Measurements from ENCODE around the gene CACNA1B. TPM values are rescaled to one million over a fixed set of nuclear protein-coding genes. Genes with fewer than 3 reads are reported as not detected.

The CACNA1B gene
- polyA plus RNA-seq, 1 of the 3 experiments (the other 2 are of a cell fraction) = 0.03 TPM

GRCh38 chr9:137984520-137985257, 107.1 kb downstream of the CACNA1B start:
- no peaks in the 10 kb centered on the region for H4K20me1 ChIP-seq (ENCODE audit: insufficient read depth)
- no peaks in the 10 kb centered on the region for H3F3A ChIP-seq (replicated peaks; ENCODE audit: insufficient read depth)
- DNase-seq = no peak
- no peak overlapping the region for H3K9ac ChIP-seq
- no peak overlapping the region for H2AFZ ChIP-seq (ENCODE audit: low read depth)
- no peaks in the 10 kb centered on the region for H3K36me3 ChIP-seq (replicated peaks in 1 of 2; ENCODE audit: control insufficient read depth in 1 of 2, insufficient read depth in 2 of 2, low read length in 1 of 2)
- H3K27ac ChIP-seq (ENCODE audit: low read depth in 2 of 2, low read length in 1 of 2) = no peak overlapping the region
- no peaks in the 10 kb centered on the region for H3K27me3 ChIP-seq (ENCODE audit: insufficient read depth)
- H3K4me1 ChIP-seq (ENCODE audit: control insufficient read depth in 1 of 2, insufficient read depth in 2 of 2, low read depth in 1 of 2, low read length in 1 of 2) = no peaks in the 10 kb centered on the region
- H3K4me2 ChIP-seq = no peak overlapping the region
- ChIA-PET POLR2A (no interaction called here), CTCF (no interaction called here)
- H3K9me3 ChIP-seq = no peaks in the 10 kb centered on the region
- H3K9me2 ChIP-seq = no peaks in the 10 kb centered on the region
- no peak overlapping the region for H3K4me3 ChIP-seq (ENCODE audit: low read depth in 2 of 2, low read length in 1 of 2)
- H3K79me2 ChIP-seq (ENCODE audit: insufficient read depth) = no peaks in the 10 kb centered on the region
- TF ChIP-seq CTCF (IDR thresholded peaks at IDR 0.05) = no peak
- no peak for TF ChIP-seq YY1 (IDR thresholded peaks at IDR 0.05; ENCODE audit: low read depth)
- TF ChIP-seq EP300 (IDR thresholded peaks at IDR 0.05; ENCODE audit: borderline replicate concordance in 1 of 2, low read depth in 1 of 2, low read length in 1 of 2) = no peak
- TF ChIP-seq NFIC (IDR thresholded peaks at IDR 0.05; ENCODE audit: borderline replicate concordance) = no peak
- no peak for TF ChIP-seq MAX (IDR thresholded peaks at IDR 0.05; ENCODE audit: low read depth)
- TF ChIP-seq MEF2A (IDR thresholded peaks at IDR 0.05; ENCODE audit: borderline replicate concordance, low read depth) = no peak
- no peak for TF ChIP-seq GATA2 (CRISPR knock-in tag; IDR thresholded peaks at IDR 0.05)
- TF ChIP-seq GABPA (IDR thresholded peaks at IDR 0.05; ENCODE audit: low read depth) = no peak
- TF ChIP-seq MXI1 (IDR thresholded peaks at IDR 0.05; ENCODE audit: low read depth, low read length) = no peak
- TF ChIP-seq TEAD4 (IDR thresholded peaks at IDR 0.05; ENCODE audit: borderline replicate concordance, insufficient read depth) = no peak
- 60% methylated on average over 7 of the region's 7 CpGs for WGBS (ENCODE audit: low lambda C conversion rate)

GRCh38 chr9:137985637-137986071, 108.1 kb downstream of the CACNA1B start:
- no peak for DNase-seq
- H3K4me3 ChIP-seq (ENCODE audit: low read depth in 2 of 2, low read length in 1 of 2) = no peak overlapping the region
- no peak overlapping the region for H3K9ac ChIP-seq
- H3K79me2 ChIP-seq (ENCODE audit: insufficient read depth) = no peaks in the 10 kb centered on the region
- H3K9me3 ChIP-seq = no peaks in the 10 kb centered on the region
- no peak overlapping the region for H2AFZ ChIP-seq (ENCODE audit: low read depth)
- H3K27me3 ChIP-seq (ENCODE audit: insufficient read depth) = no peaks in the 10 kb centered on the region
- H3K4me2 ChIP-seq = no peak overlapping the region
- H4K20me1 ChIP-seq (ENCODE audit: insufficient read depth) = no peaks in the 10 kb centered on the region
- H3F3A ChIP-seq (replicated peaks; ENCODE audit: insufficient read depth) = no peaks in the 10 kb centered on the region
- ChIA-PET CTCF (interaction anchor here (0.9 kb wide), 1 partner anchor 18 kb away, joined by 3 read pairs; no protein-coding TSS in a partner anchor), POLR2A (no interaction called here)
- WGBS (ENCODE audit: low lambda C conversion rate) = 49% methylated on average over 11 of the region's 13 CpGs
- H3K4me1 ChIP-seq (ENCODE audit: control insufficient read depth in 1 of 2, insufficient read depth in 2 of 2, low read depth in 1 of 2, low read length in 1 of 2) = no peaks in the 10 kb centered on the region
- no peaks in the 10 kb centered on the region for H3K36me3 ChIP-seq (replicated peaks in 1 of 2; ENCODE audit: control insufficient read depth in 1 of 2, insufficient read depth in 2 of 2, low read length in 1 of 2)
- H3K9me2 ChIP-seq = no peaks in the 10 kb centered on the region
- H3K27ac ChIP-seq (ENCODE audit: low read depth in 2 of 2, low read length in 1 of 2) = no peak overlapping the region
- no peak for TF ChIP-seq JUND (IDR thresholded peaks at IDR 0.05)
- no peak for TF ChIP-seq NRF1 (IDR thresholded peaks at IDR 0.05; ENCODE audit: low read depth, low read length)
- TF ChIP-seq IRF3 (IDR thresholded peaks at IDR 0.05; ENCODE audit: low read depth, low read length) = no peak
- no peak for TF ChIP-seq CTCF (IDR thresholded peaks at IDR 0.05)
- TF ChIP-seq TEAD4 (IDR thresholded peaks at IDR 0.05; ENCODE audit: borderline replicate concordance, insufficient read depth) = no peak
- no peak for TF ChIP-seq EZH2phosphoT487 (IDR thresholded peaks at IDR 0.05; ENCODE audit: borderline replicate concordance, low read depth)
- TF ChIP-seq CHD2 (IDR thresholded peaks at IDR 0.05; ENCODE audit: low read length, partially characterized antibody) = no peak
- TF ChIP-seq RFX5 (IDR thresholded peaks at IDR 0.05; ENCODE audit: low read length) = no peak

All from SK-N-SH (cell line).